Vagina (tissue), 2 donors: ENCODE measurements around the gene SMTNL1.

ENCODE experiments used
- CTCF ChIP-seq, 3 experiments: fragments of 450-650 bp in 2 of 3; fragments of 200-600 bp in 1 of 3; sonication (generic) in 1 of 3; IDR thresholded peaks; one replicate each; pipeline ENCODE4 v1.5.1; 2017 to 2019; ENCODE audit warnings: antibody characterized with exemption in 3 of 3, mild to moderate bottlenecking in 2 of 3, moderate library complexity in 2 of 3
- POLR2A ChIP-seq, 2 donors: fragments of 450-650 bp; IDR thresholded peaks; one replicate each; pipeline ENCODE4 v1.6.1; 2017; ENCODE audit warnings: antibody characterized with exemption in 2 of 2, mild to moderate bottlenecking in 2 of 2, moderate library complexity in 2 of 2
- POLR2AphosphoS5 ChIP-seq, 2 donors: sonication (generic); formaldehyde crosslinking; IDR thresholded peaks; one replicate each; pipeline ENCODE4 v1.9.0; 2017; ENCODE audit warnings: antibody characterized with exemption in 2 of 2, mild to moderate bottlenecking in 2 of 2, low read depth in 1 of 2; ENCODE audit not compliant: insufficient read depth in 1 of 2

GRCh38 chr11:57496109-57496820, 41.1 kb upstream of the SMTNL1 start:
- TF ChIP-seq CTCF (IDR thresholded peaks at IDR 0.05), result no peak
- no peak for TF ChIP-seq POLR2A (IDR thresholded peaks at IDR 0.05)
- no peak for TF ChIP-seq POLR2AphosphoS5 (IDR thresholded peaks at IDR 0.05; ENCODE audit: insufficient read depth in 1 of 2, low read depth in 1 of 2)
